HK-2 (cell line): ENCODE measurements around the gene OPRM1.
"Not testable (repeated sequence)": the region's sequence is repeated elsewhere in the genome, so short reads cannot be mapped to it uniquely, and the experiment has no call there.

Experiments used
- DNase-seq: peaks from one replicate; pipeline ENCODE4 v3.0.0-alpha.2; 2018; ENCODE audit not compliant: unreplicated experiment

Gene OPRM1

GRCh38 chr6:154239392-154239791, 200.4 kb downstream of the OPRM1 start:
- DNase-seq: no peak

GRCh38 chr6:154241061-154241460, 202.0 kb downstream of the OPRM1 start:
- DNase-seq: not testable (repeated sequence)

GRCh38 chr6:154241581-154241980, 202.5 kb downstream of the OPRM1 start:
- DNase-seq: no peak

- DNase-seq: no peak
These were observed 203.7 kb downstream of the OPRM1 start for GRCh38 chr6:154242617-154243357.

GRCh38 chr6:154243793-154244750, 205.0 kb downstream of the OPRM1 start:
- no peak for DNase-seq

GRCh38 chr6:154245506-154245905, 206.5 kb downstream of the OPRM1 start:
- no peak for DNase-seq

- no peak for DNase-seq
These were observed 207.7 kb downstream of the OPRM1 start for GRCh38 chr6:154246723-154247118.

GRCh38 chr6:154247119-154247861, 208.2 kb downstream of the OPRM1 start:
- DNase-seq: no peak

- DNase-seq: no peak
These were observed 210.7 kb downstream of the OPRM1 start for GRCh38 chr6:154249499-154250298.

GRCh38 chr6:154251116-154251515, 212.1 kb downstream of the OPRM1 start:
- DNase-seq: no peak

- DNase-seq: no peak
These were observed 213.6 kb downstream of the OPRM1 start for GRCh38 chr6:154252678-154253077.

- DNase-seq: no peak
These were observed 218.0 kb downstream of the OPRM1 start for GRCh38 chr6:154257067-154257466.

- no peak for DNase-seq
These were observed 219.2 kb downstream of the OPRM1 start for GRCh38 chr6:154258064-154258757.

GRCh38 chr6:154261688-154262397, 222.8 kb downstream of the OPRM1 start:
- no peak for DNase-seq

- no peak for DNase-seq
These were observed 227.6 kb downstream of the OPRM1 start for GRCh38 chr6:154266560-154267099.

- DNase-seq: no peak
These were observed 228.6 kb downstream of the OPRM1 start for GRCh38 chr6:154267508-154268106.

GRCh38 chr6:154268486-154268885, 229.4 kb downstream of the OPRM1 start:
- no peak for DNase-seq

- no peak for DNase-seq
These were observed 235.1 kb downstream of the OPRM1 start for GRCh38 chr6:154274168-154274567.
